ENCODE measurements around the gene AGPAT3.
"Not testable (repeated sequence)": the region's sequence is repeated elsewhere in the genome, so short reads cannot be mapped to it uniquely, and the experiment has no call there.

AGPAT3 gene, protein sequence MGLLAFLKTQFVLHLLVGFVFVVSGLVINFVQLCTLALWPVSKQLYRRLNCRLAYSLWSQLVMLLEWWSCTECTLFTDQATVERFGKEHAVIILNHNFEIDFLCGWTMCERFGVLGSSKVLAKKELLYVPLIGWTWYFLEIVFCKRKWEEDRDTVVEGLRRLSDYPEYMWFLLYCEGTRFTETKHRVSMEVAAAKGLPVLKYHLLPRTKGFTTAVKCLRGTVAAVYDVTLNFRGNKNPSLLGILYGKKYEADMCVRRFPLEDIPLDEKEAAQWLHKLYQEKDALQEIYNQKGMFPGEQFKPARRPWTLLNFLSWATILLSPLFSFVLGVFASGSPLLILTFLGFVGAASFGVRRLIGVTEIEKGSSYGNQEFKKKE

DNA sequence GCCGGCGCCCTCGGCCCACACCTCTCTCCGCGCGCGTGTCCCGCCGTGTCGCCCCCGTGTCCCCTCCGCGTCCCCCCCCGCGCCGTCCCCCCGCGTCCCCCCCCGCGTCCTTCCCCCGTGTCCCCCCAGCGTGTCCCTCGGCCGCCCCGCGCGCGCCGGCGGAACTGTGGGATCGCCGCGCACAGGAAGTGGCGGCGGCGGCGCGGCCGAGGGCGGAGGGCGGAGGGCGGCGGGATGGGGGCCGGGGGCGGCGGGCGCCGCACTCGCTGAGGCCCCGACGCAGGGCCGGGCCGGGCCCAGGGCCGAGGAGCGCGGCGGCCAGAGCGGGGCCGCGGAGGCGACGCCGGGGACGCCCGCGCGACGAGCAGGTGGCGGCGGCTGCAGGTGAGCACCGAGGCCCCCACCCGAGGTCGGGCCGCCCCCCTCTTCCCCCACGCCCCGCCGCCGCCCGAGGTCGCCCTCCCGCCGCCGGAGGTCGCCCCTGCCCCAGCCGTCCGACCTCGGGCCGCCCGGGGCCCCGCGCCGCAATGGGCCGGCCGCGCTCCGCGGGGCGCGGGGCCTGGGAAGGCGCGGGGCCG is at the start of gene AGPAT3:
AGPAT3 (plus strand) TSS at position 262 of the 578 bp plus-strand sequence. CDS start 94,459 bp downstream, outside the sequence.
- DNase-seq = no peak

DNA sequence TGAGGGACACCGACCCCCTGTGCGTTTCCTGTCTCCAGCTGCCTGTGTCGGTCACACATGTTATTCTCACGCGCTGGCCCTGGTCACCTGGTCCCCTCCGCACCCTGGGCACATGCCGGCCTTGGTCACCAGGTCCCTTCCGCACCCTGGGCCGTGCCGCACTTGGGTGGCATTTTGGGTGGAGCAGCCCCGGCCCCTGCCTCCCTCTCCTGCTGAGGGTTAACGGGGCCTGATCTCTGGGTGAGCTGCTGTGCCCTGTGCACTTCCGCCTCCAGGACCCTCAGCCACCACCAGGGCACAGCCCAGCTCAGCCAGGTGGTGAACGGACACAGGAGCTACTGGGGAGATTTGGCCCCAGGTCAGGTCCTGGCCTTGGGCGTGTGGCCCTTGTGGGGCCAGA is 49.0 kb upstream of the AGPAT3 start:
- no peak for DNase-seq

DNA sequence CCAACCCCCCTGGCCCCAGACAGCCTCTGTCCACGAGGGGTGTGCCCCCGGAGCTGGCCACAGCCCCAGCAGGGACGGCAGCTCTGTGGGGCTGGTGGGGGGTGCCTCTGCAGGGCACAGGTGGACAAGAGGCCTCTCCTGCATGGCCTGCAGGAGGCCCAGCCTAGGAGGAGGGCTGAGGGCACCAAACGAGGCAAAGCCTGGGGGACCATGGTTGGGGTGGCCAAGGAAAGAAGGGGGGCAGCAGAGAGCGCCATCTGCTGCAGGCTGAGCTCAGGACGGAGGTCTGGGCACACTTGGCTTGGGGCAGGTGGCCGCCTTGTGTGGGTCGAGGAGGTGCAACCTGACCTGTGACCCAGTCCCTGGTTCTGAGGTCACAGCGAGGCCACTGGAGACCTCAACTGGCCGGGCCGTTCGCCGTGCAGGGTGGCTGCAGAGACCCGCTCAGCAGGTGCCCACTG is 48.4 kb upstream of the AGPAT3 start:
- DNase-seq = no peak

DNA sequence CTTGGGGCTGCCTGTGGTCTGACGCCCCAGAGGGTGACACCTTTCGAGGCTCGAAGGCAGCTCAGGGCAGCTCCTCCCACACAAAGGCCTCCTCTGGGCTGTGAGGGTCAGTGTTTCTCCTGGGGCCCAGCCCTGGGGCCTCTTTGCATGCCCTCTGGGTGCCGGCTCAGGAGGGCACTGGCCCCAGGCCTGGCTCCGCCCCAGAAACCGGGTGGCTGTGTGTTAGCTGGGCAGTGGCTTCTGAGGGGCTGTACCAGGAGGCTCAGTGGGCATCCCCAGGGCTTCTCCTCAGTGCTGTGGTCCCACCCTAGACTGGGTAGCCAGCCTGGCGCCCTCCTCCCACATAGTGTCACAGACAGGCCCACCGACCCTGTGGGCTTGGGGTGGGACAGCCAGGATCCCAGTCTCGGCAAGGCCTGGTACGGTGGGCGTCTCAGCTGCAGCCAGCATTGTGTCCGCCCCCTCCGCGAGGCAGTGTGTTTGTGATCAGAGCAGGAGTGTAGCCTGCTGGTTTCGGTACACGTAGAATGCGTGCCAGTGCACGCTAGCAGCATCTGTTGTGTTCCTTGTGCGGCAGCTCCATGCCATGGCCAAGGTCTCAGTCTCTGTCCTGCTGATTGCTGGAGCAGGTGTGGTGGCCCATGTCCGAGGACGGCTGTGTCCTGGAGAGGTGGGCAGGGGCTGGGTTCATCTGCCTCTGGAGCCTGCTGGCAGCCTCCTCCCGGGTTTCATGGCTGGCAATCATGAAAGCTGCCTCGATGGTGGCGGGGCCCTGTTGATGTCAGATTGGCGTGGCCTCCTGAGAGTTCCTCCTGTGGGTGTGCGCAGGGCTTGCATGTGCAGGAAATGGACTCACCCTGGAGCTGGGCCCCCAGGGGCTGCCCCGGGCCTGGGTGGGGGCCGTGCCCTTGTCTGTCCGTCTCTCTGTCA is 47.6 kb upstream of the AGPAT3 start:
- no peak for DNase-seq

DNA sequence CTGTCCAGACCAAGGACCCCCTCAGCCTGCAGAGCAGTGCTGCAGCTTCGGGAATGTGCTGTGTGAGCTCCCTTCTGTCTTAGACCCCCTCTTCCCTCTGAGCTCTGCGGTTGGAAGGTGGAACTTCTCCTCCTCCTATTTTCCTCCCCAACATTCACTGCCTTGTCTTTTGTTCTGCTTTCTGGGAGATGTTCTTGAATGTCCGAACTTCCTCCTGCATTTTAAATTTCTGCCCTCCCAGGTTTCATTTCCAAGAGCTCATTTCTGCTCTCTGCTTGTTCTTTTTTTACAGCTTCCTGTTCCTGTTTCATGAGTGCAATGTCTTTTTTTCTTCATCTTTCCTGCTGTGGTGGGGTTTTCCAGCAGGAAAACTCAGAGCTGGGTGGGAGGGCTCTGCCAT is 46.3 kb upstream of the AGPAT3 start:
- DNase-seq = no peak

DNA sequence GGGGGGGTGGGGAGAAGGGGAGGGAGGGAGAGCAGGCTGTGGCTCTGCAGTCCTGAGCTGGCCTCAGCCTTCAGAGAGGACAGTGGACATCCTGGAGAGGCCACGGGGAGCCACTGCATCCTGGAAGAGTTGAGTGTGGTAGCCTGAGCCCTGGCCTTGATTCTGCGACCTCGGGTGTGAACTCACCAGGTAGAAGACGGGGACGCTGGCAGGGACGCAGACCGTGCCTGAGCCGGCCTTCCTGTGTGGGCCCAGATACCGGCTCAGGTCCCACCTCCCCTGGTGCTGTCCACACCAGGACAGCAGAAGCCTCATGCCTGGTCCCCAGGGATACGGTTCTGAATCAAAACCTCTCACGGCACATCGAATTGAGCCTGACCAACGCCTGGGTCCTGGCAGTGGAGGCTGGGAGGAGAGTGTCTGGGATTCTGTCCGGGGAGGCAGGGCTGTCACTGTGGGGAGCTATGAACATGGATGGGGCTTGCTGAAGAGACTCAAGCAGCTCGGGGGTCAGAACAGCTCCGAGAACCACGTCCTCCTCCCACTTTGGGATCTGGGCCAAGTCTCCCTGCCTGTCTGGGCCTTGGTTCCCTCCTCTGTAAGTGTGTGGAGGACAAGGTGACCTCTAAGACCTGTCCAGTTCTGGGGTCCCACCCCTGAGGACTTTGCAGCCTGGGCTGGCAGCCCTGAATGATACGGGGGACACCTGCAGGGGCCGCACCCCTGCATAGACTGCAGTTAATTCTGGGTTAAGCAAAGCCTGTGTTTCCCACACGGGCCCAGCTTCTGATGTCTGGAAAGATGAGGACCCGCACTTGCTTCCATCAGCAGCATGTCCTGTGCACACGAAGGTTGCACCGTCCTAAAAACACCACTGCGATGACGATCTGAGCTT is 45.3 kb upstream of the AGPAT3 start:
- DNase-seq = no peak

DNA sequence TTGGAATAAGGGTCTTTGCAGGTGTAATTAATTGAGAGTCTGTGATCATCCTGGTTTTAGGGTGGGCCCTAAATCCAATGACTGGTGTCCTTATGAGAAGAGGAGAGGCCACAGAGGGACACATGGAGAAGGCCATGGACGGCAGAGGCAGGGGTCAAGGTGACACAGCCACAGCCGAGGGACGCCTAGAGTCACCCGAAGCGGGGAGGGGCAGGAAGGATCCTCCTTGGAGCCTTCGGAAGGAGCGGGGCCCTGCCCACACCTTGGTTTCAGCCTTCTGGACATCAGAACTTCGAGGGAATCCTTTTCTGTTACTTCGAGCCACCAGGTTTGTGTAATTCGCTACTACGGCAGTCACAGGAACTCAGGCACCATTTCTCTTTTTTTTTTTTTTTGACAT is 44.6 kb upstream of the AGPAT3 start:
- DNase-seq = no peak

DNA sequence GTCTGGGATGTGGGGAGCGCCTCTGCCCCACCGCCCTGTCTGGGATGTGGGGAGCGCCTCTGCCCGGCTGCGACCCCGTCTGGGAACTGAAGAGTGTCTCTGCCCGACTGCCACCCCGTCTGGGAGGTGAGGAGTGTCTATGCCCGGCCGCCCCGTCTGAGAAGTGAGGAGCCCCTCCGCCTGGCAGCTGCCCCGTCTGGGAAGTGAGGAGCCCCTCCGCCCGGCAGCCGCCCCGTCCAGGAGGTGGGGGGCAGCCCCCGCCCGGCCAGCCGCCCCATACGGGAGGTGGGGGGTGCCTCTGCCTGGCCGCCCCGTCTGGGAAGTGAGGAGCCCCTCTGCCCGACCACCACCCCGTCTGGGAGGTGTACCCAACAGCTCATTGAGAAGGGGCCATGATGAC is 42.9 kb upstream of the AGPAT3 start:
- DNase-seq = not testable (repeated sequence)

DNA sequence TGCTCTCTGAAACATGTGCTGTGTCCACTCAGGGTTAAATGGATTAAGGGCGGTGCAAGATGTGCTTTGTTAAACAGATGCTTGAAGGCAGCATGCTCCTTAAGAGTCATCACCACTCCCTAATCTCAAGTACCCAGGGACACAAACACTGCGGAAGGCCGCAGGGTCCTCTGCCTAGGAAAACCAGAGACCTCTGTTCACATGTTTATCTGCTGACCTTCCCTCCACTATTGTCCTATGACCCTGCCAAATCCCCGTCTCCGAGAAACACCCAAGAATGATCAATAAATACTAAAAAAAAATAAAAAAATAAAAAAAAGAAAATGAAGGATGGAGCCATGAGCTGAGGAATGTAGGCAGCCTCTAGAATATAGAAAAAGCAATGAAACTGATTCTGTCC is 42.3 kb upstream of the AGPAT3 start:
- DNase-seq = not testable (repeated sequence)

DNA sequence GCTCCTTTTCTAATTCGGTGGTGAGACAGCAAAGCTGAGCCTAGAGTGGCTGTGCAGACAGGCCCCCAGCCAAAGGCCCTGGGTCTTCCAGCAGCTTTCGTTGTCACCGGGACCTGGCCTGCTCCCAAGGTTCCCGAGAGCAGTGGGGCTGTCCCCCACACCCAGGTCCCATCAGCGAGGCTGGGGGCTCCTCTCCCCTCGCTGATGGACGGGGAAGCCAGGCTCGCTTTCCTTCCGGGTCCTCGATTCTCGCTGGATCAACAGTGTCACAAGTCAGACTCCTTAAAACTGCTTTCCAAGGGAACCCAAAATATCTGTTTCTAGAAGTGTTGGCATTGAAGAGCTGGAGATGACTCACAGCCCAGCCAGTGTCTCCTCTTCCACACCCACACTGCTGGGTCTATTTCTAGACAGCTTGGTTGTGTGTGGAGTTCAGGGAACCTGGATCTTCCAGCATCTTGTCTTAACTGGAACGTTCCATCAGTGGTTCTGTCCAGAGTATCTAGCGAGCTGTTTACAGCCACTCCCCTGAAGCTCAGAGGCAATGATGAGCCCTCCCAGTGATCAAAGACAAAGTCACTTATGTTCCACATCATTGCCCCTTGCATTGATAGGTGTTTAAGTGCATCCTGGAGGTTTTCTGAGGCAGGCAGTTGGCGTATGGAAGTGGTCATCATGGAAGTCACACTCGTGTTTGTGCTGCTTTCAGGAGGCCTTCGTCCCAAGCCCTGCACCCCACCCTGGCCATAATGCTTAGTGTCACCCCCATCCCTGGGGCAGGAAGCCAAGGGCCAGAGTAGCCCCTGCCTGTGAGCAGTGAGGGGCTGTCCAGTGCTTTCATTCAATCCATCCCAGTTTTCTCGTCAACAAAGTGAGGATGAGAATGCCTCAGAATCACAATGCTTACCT is 40.4 kb upstream of the AGPAT3 start:
- no peak for DNase-seq

DNA sequence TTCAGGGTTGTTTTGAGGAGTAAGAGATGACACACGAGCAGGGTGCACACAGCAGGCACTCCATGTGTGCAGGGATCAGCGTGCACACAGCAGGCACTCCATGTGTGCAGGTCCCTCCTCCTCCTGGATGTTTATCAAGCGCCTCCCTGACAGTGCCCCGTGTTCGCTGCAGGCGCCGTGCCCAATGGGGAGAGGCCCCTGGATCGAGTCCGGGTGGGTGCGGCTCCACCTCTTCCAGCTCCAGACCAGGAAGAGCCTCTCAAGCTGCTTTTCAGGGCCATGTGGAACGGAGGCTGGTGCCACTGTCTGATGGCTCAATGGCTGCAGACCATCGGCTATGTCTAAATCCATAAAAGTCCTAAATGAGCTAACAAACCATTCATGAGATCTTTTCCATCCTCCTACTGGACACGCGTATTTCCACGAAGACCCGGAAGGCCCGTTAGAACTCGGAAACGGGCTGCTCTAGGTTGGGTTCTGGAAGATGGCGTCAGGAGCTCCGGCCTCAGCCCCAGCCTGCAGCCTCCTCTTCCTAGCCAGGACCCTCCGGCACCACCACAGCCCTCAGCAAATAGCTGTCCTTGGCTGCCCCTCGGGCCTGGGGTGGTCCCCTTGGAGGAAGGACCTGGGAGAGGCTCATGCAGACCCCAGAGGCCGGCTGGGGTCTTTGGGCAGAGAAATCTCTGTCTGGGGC is 39.6 kb upstream of the AGPAT3 start:
- DNase-seq = no peak

DNA sequence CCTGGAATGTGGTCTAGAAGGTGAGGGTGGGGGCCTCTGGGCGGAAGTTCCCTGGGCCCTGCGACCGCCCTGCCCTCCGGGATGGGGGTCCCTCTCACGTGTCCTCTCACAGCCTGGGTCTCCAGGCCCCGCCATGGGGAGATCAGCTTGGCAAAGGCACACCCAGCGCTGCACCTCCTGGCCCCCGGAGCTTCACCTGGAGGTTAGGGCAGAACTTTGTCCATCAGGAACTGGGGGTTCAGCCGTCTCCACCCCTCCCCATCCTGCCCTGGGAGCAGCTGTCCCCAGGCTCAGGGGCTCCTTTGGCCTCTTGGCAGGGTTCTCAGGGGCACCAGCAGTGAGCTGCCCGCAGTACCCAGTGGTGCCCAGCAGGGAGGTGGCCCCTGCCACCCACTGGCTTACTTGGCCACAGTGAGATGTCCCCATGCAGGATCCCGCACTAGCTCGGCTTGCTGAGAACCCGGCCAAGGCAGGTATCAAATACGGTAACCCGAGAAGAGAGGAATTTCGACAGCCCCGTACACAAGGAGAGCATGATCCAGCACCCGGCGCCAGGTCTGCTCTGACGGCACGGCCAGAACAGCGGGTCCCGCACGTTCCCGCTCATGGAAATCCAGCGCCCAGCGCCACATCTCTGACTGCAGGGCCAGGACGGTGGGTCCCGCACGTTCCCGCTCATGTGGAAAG is 38.9 kb upstream of the AGPAT3 start:
- no peak for DNase-seq

DNA sequence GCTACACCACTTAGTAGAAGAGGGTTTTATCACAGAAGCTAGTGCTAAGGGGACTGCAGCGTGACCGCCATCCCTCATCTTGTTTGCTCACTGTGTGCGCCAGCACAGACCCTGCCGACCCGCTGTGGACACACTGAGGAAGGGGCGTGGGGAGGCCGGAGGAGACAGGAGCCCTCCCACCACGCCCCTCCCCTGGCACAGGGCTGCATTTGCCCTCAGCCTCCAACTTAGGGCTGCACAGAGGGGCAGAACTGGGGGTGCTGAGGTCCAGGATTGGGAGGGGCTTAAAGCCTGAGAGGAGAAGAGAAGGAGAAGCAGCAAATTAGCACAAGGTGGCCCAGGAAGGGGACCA is 38.4 kb upstream of the AGPAT3 start:
- no peak for DNase-seq

DNA sequence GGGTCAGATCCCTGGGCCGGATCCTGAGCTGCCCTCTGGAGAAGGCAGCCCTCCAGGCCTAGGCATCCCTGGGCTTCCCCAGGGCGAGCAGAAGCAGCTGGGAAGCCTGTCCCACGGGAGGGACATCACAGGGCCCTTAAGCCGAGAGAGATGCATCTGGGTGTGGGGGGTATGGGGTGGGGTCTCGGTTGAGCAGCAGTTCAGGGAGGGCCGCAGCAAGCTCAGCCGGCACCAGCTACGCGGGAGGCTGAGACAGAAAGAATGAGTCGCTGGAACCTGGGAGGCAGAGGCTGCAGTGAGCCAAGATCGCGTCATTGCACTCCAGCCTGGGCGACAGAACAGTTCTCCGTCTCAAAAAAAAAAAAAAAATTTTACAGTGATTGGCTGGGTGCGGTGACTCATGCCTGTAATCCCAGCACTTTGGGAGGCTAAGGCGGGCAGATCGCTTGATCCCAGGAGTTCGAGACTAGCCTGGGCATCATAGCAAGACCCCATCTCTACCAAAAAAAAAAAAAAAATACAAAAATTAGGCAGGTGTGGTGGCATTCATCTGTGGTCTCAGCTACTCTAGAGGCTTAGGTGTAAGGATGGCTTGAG is 37.9 kb upstream of the AGPAT3 start:
- no peak for DNase-seq

DNA sequence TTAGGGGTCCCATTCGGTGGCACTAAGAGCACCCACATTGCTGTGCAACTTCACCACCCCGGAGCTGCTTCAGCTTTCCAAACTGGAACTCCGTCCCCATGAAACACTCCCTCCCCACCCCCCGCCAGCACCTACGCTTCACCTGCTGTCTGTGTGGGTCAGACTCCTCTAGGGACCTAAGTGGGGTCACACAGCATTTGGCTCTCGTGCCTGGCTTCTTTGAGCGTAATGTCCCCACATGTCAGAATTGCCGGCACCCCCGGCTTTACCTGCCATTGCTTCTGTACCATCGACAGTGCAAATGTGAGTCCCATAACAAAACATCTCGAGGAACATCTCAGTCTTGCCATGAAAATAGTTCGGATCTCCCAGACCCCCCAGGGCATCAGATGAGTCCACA is 35.9 kb upstream of the AGPAT3 start:
- no peak for DNase-seq

DNA sequence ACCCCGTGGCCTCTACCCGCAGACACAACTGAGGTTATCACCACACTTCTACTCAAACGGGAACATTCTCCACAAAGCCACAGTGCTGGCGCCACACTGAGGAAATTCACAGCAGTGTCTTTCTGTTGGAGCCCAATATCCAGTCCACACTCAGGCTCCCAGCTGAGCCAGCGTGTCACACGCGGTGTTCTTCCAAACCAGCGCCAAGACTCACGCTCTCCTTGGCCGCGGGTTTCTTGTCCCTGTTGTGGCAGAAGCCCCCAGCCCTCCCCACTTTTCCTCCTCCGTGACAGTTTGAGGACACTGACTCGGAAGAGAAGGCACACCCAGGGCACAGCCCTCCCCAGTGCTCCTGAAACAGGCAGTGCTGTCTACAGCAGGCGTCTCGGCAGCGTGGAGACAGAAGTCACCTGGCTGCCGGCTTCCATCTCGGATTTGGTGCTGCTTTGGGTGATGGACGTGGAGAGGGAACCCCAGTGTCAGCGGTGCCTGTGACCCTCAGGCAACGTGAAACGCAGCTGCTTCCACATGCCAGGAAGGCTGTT is 35.4 kb upstream of the AGPAT3 start:
- no peak for DNase-seq

DNA sequence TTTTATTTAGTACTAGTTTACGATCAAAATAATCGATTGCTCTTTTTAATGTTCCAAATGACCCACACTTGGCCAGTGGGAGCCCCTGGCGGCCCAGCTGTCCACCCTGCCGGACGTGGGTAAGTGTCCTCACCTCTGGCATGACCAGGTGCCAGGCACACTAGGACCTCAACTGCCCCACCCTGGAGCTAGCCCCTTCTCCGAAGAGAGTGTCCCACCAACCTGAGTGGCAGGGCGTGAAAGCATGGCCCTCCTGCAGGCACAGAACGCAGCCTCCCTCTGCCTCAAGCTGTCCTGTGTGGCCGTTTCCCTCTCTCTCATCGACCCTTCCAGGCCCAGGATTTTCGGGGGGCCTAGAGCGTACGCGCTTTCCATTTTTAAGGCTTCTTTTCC is 32.9 kb upstream of the AGPAT3 start:
- no peak for DNase-seq

DNA sequence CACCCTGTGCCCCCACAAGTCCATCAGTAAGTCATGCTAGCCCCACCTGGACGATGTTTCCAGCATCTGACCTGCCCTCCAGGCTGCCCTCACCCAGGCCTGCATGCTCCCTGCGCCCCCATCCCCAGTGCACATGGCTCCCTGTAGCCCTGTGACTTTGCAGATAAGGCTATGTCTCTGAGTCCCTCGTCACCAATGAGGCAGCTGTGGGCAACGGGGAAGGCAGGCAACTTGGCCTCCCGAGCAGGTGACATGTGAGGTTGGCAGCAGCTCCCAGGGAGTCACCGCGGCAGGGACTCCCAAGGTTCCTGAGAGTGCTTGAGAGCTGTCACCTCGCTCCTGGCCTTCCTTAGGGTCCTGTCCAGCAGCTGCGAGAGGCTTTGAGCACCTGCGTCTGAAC is 32.4 kb upstream of the AGPAT3 start:
- DNase-seq = no peak

DNA sequence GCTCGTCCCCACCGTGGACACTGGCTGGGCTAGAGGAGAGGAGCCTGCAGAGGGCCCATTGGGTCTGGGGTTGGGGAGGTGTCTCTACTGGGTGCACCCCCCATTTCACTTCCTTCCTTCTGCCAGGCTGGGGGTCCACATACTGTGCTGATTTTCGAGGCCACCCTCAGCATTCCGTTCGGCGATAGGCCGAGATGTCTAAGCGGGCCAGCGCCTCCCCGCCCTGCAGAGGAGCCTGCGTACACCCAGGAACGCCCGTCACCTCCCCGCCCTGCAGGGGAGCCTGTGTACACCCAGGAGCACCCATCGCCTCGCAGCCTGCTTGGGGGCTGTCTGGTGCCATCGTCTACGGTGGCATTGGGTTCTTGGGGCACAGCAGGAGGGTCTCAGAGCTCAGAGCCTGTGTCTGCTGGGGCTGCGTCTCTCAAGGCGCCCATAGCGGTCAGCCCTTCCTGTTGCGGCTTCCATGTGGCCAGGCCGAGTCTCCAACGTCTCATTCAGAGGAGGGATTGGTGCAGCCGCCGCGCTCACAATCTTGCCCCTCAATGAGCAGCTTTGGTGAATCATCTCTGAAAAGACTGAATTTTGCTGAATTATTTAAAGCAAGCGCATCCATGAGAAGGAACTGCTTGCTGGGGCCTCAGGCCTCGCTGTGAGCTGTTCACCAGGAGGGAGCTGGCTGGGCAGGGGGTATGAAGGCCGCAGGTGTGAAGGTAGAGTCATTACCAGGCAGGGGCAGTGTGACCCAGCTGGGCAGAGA is 30.7 kb upstream of the AGPAT3 start:
- no peak for DNase-seq
